DMS 273 (cell line): ENCODE measurements around the gene ISG20.

Experiments
- DNase-seq: peaks from one replicate; lab custom pipeline; 2025; ENCODE audit not compliant: unreplicated experiment; lab: John Stamatoyannopoulos, UW

The ISG20 gene

GRCh38 chr15:88638626-88639372 lies at the start of gene ISG20:
Gene ISG20 (plus strand): TSS chr15:88639016. CDS start chr15:88639367, 351 bp downstream.
- DNase-seq, result peak; percentile 87

GRCh38 chr15:88590759-88591158 lies 48.1 kb upstream of the ISG20 start:
- DNase-seq, result no peak

GRCh38 chr15:88591384-88591783 lies 47.4 kb upstream of the ISG20 start:
- no peak for DNase-seq

- DNase-seq, result no peak
Measured at GRCh38 chr15:88603885-88604284, 34.9 kb upstream of the ISG20 start.

GRCh38 chr15:88604381-88605188 lies 34.2 kb upstream of the ISG20 start:
- DNase-seq, result peak; percentile 54

- DNase-seq, result peak; percentile 71
Measured at GRCh38 chr15:88605189-88606069, 33.4 kb upstream of the ISG20 start.

GRCh38 chr15:88606070-88606794 lies 32.6 kb upstream of the ISG20 start:
- peak; percentile 9 for DNase-seq

GRCh38 chr15:88607951-88608350 lies 30.9 kb upstream of the ISG20 start:
- DNase-seq, result no peak

GRCh38 chr15:88608607-88609181 lies 30.1 kb upstream of the ISG20 start:
- no peak for DNase-seq

GRCh38 chr15:88609344-88610090 lies 29.3 kb upstream of the ISG20 start:
- no peak for DNase-seq

GRCh38 chr15:88610701-88611231 lies 28.1 kb upstream of the ISG20 start:
- peak; percentile 24 for DNase-seq

- DNase-seq, result no peak
Measured at GRCh38 chr15:88612186-88612796, 26.5 kb upstream of the ISG20 start.

- DNase-seq, result no peak
Measured at GRCh38 chr15:88613074-88613944, 25.5 kb upstream of the ISG20 start.

- DNase-seq, result no peak
Measured at GRCh38 chr15:88615303-88616107, 23.3 kb upstream of the ISG20 start.

- no peak for DNase-seq
Measured at GRCh38 chr15:88616240-88616639, 22.6 kb upstream of the ISG20 start.

- no peak for DNase-seq
Measured at GRCh38 chr15:88617031-88617722, 21.6 kb upstream of the ISG20 start.
